Lower lobe of right lung (tissue), 2 donors: Measurements from ENCODE around the gene TRAPPC2B. TPM values are rescaled to one million over a fixed set of nuclear protein-coding genes. Genes with fewer than 3 reads are reported as not detected.

Experiments used
- ATAC-seq, 2 donors: fragments of 200-7000 bp; cut with Tn5 transposase; one replicate each; pipeline ENCODE4 v1.9.1; 2020 to 2022; ENCODE audit warnings: mild to moderate bottlenecking in 2 of 2, moderate library complexity in 2 of 2
- DNase-seq: peaks from one replicate; pipeline ENCODE4 v3.0.0-alpha.2; 2020
- H3K27ac ChIP-seq: fragments of 200-600 bp; one replicate; pipeline ENCODE4 v1.8.0; 2022
- H3K27me3 ChIP-seq: fragments of 200-600 bp; one replicate; pipeline ENCODE4 v1.8.0; 2022; ENCODE audit warnings: low read depth
- H3K36me3 ChIP-seq: fragments of 200-600 bp; one replicate; pipeline ENCODE4 v1.8.0; 2022; ENCODE audit warnings: mild to moderate bottlenecking
- H3K4me1 ChIP-seq: fragments of 200-600 bp; one replicate; pipeline ENCODE4 v1.8.0; 2022
- H3K4me3 ChIP-seq: fragments of 200-600 bp; one replicate; pipeline ENCODE4 v1.8.0; 2022; ENCODE audit warnings: mild to moderate bottlenecking
- H3K9me3 ChIP-seq: fragments of 200-600 bp; one replicate; pipeline ENCODE4 v1.8.0; 2022
- CTCF ChIP-seq: fragments of 200-600 bp; IDR thresholded peaks from one replicate; pipeline ENCODE4 v1.8.0; 2022; ENCODE audit warnings: antibody characterized with exemption, mild to moderate bottlenecking
- intact Hi-C: fragments of 100-400 bp; cut with DNase I; formaldehyde crosslinking; loops from one replicate; pipeline ENCODE4 v1.11.0; 2022
- total RNA-seq: library from RNA; stranded (reverse); fragmentation: NEBNext Ultra II Directional; extraction: Animal tissue kit (Norgen Biotek cat#: 25700); gene quantifications from one replicate; pipeline ENCODE4 v1.2.1, GENCODE V29; 2021
- donor health status: DM: no; HTN: yes; CAD: no; lungs with severe emphysema.

TRAPPC2B gene
- total RNA-seq, 1 donor from 2014 or later: 6.9 TPM

DNA sequence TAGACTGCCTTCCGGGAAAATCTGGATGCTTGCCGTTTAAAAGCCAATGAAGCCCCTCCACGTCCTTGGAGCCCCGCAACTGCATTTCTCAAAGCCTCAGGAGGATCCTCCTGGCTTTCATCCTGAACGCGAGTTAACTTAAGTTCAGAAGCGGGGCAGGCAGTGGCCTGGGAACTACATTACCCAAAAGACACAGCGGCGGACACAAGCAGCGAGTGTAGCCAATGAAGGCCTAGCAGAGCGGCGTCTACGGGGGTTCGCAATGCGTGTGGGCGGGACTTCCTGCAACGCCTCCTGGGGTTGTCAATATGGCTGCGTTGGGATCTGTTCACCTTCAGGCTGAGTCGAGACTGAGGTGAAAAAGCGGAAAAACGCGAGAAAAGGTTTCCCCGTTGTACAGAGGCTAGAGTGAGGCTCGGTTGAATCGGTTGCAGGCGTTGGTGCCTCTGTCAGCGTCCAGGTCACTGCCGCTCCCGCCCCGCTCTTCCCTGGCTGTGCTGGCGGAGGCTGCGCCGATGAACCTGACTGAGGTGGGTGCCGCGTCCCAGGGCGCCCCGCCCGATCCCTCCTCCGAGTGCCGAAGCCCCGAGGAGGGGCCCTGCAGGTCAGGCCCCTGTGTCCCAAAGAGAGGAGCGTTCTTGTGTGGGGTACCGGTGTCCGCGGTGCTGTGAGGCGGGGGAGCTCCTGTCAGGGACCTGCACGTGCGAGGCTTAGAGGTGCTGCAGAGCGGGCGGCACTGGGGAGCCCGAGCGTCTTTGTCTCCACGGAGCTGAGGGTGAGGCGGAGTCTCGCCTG is 47.7 kb downstream of the TRAPPC2B start, which contains the start of gene ZNF17:
Gene ZNF17, plus strand, starts transcription at position 285 of the 795 bp plus-strand sequence. CDS start 2,455 bp downstream, outside the sequence.
- H3K27ac ChIP-seq: peak within 1 kb of the TSS; percentile 79

More for the DNA sequence above, 47.7 kb downstream of the TRAPPC2B start, which contains the start of gene ZNF17:
- peaks cover 16% of the 10 kb centered on the region for H3K4me1 ChIP-seq
- intact Hi-C loops: no loop called here
- peak; percentile 100 for ATAC-seq
- peak; percentile 97 for DNase-seq
- H3K9me3 ChIP-seq: no peaks in the 10 kb centered on the region
- H3K4me3 ChIP-seq: peak within 1 kb of the TSS; percentile 93
- H3K36me3 ChIP-seq: peaks cover 21% of the 10 kb centered on the region
- H3K27me3 ChIP-seq: no peaks in the 10 kb centered on the region
- TF ChIP-seq CTCF: no peak

Other genes with a start within 250 kb of the TRAPPC2B start
- gene USP29, start 243.6 kb upstream of the TRAPPC2B start, total RNA-seq: not detected
- not detected for gene ZIM3, start 218.3 kb upstream of the TRAPPC2B start, total RNA-seq
- not detected for gene DUXA, start 196.1 kb upstream of the TRAPPC2B start, total RNA-seq
- 41.9 TPM for gene ZNF264, start 172.1 kb upstream of the TRAPPC2B start, total RNA-seq
- 1.7 TPM for gene AURKC, start 132.5 kb upstream of the TRAPPC2B start, total RNA-seq
- 13.6 TPM for gene ZNF805, start 122.9 kb upstream of the TRAPPC2B start, total RNA-seq
- gene ZNF460, start 83.1 kb upstream of the TRAPPC2B start, total RNA-seq: 51.4 TPM
- gene ZNF543, start 43.1 kb upstream of the TRAPPC2B start, total RNA-seq: 5.3 TPM
- 7.4 TPM for gene ZNF304, start 12.3 kb upstream of the TRAPPC2B start, total RNA-seq
- 3.4 TPM for gene ZNF547, start within 50 bp of the TRAPPC2B start, total RNA-seq
- gene ZNF548, start 26.3 kb downstream of the TRAPPC2B start, total RNA-seq: 19.6 TPM
- gene ZNF17, start 47.6 kb downstream of the TRAPPC2B start, total RNA-seq: 12.6 TPM
- 6.7 TPM for gene ZNF749, start 71.8 kb downstream of the TRAPPC2B start, total RNA-seq
- 0.71 TPM for gene VN1R1, start 93.6 kb downstream of the TRAPPC2B start, total RNA-seq
- 10.0 TPM for gene ZNF772, start 114.0 kb downstream of the TRAPPC2B start, total RNA-seq
- 12.9 TPM for gene ZNF419, start 124.2 kb downstream of the TRAPPC2B start, total RNA-seq
- gene ZNF773, start 136.4 kb downstream of the TRAPPC2B start, total RNA-seq: 8.4 TPM
- gene ZNF549, start 163.8 kb downstream of the TRAPPC2B start, total RNA-seq: 6.0 TPM
- gene ZNF550, start 196.3 kb downstream of the TRAPPC2B start, total RNA-seq: 8.8 TPM
- 5.4 TPM for gene ZNF416, start 215.4 kb downstream of the TRAPPC2B start, total RNA-seq
- gene ZIK1, start 220.6 kb downstream of the TRAPPC2B start, total RNA-seq: 2.9 TPM
- 2.0 TPM for gene ZNF530, start 236.3 kb downstream of the TRAPPC2B start, total RNA-seq